K562 (cell line): Measurements from ENCODE around the gene HSBP1L1. TPM values are rescaled to one million over a fixed set of nuclear protein-coding genes. Genes with fewer than 3 reads are reported as not detected.

Source experiments
- ATAC-seq: fragments of 200-7000 bp; cut with Tn5 transposase; 3 replicates; pipeline ENCODE4 v1.9.1; 2020; ENCODE audit warnings: moderate library complexity
- BruUV-seq: library from RNA; stranded (reverse); fragments of 400-500 nt; replicated peaks from 2 replicates; lab custom pipeline; 2021; lab: Mats Ljungman, UMichigan
- CTCF ChIA-PET: fragments of 300-600 bp; formaldehyde crosslinking; extraction: SDS; loops from one replicate; lab custom pipeline; 2021; ENCODE audit warnings: low intra/inter-chr PET ratio; lab: Yijun Ruan, JAX
- POLR2A ChIA-PET: fragments of 300-600, 350-650 bp; sonication (Branson Sonifier 250); formaldehyde crosslinking; extraction: SDS; loops from one replicate; lab custom pipeline; 2021; ENCODE audit warnings: antibody characterized with exemption, inconsistent platforms; lab: Yijun Ruan, JAX
- DNase-seq, 4 experiments: peaks; one replicate each; pipeline versions ENCODE4 v3.0.0 to v3.0.0-alpha.2; 2011 to 2018; ENCODE audit warnings: low spot score in 3 of 4, mixed read lengths in 3 of 4; ENCODE audit errors: extremely low read depth in 1 of 4
- FAIRE-seq: peaks from 2 replicates; lab custom pipeline; 2011; peaks lifted over from hg19 to GRCh38; lab: Jason Lieb, UNC
- H2AFZ ChIP-seq: 2 replicates; pipeline ENCODE4 v1.6.0; 2011; ENCODE audit warnings: low read depth, low read length, control low read depth, inconsistent platforms
- H3K27ac ChIP-seq: fragments of 200-600 bp; 3 replicates; pipeline ENCODE4 v1.8.0; 2011; ENCODE audit warnings: low read depth, mild to moderate bottlenecking, control low read depth, inconsistent platforms, low read length, moderate library complexity, mixed read lengths; ENCODE audit errors: extremely low read depth
- H3K27me3 ChIP-seq, 2 experiments: fragments of 300-600 bp in 1 of 2; 2 replicates in 1 of 2; 3 replicates in 1 of 2; pipeline versions ENCODE4 v1.6.0 to v1.8.0; 2011; ENCODE audit warnings: inconsistent platforms in 2 of 2, low read length in 2 of 2, mild to moderate bottlenecking in 1 of 2, mixed read lengths in 1 of 2, moderate library complexity in 1 of 2; ENCODE audit not compliant: control insufficient read depth in 2 of 2, insufficient read depth in 2 of 2
- H3K36me3 ChIP-seq: fragments of 300-600 bp; 3 replicates; pipeline ENCODE4 v1.8.0; 2011; ENCODE audit warnings: mild to moderate bottlenecking, low read length, inconsistent platforms; ENCODE audit not compliant: control insufficient read depth, insufficient read depth
- H3K4me1 ChIP-seq, 2 experiments: fragments of 200-600 bp in 1 of 2; replicated peaks in 1 of 2; 2 replicates in 1 of 2; 3 replicates in 1 of 2; pipeline versions ENCODE4 v1.5.1 to v1.8.0; 2011; ENCODE audit warnings: inconsistent platforms in 2 of 2, low read length in 2 of 2, mild to moderate bottlenecking in 1 of 2, mixed read lengths in 1 of 2, moderate library complexity in 1 of 2; ENCODE audit not compliant: control insufficient read depth in 2 of 2, insufficient read depth in 2 of 2
- H3K4me2 ChIP-seq: 2 replicates; pipeline ENCODE4 v1.6.1; 2011; ENCODE audit warnings: low read length, control low read depth, inconsistent platforms, mixed read lengths; ENCODE audit not compliant: insufficient read depth
- H3K4me3 ChIP-seq: fragments of 200-600 bp; sonication (generic), shearing (Covaris generic); 2 replicates; pipeline ENCODE4 v1.5.1; 2016; ENCODE audit warnings: control low read depth, inconsistent platforms
- H3K79me2 ChIP-seq: fragments of 200-600 bp; 3 replicates; pipeline ENCODE4 v1.8.0; 2011; ENCODE audit warnings: low read length, inconsistent platforms; ENCODE audit not compliant: control insufficient read depth, insufficient read depth
- H3K9ac ChIP-seq, 2 experiments: 2 replicates each; pipeline versions ENCODE4 v1.6.0 to v1.6.1; 2011; ENCODE audit warnings: low read depth in 2 of 2, low read length in 2 of 2, control low read depth in 1 of 2, inconsistent platforms in 1 of 2, mild to moderate bottlenecking in 1 of 2, mixed read lengths in 1 of 2; ENCODE audit not compliant: insufficient read depth in 1 of 2
- H3K9me1 ChIP-seq: one replicate; pipeline ENCODE4 v1.6.0; 2011; ENCODE audit warnings: inconsistent platforms, mild to moderate bottlenecking, low read length, moderate library complexity; ENCODE audit not compliant: control insufficient read depth, insufficient read depth
- H3K9me3 ChIP-seq: replicated peaks from 2 replicates; pipeline ENCODE4 v1.5.1; 2011; ENCODE audit warnings: low read depth, low read length, inconsistent platforms; ENCODE audit not compliant: control insufficient read depth, insufficient read depth
- H4K20me1 ChIP-seq: replicated peaks from 2 replicates; pipeline ENCODE4 v1.6.1; 2011; ENCODE audit warnings: low read length, inconsistent platforms, mixed read lengths; ENCODE audit not compliant: control insufficient read depth, insufficient read depth
- BCOR ChIP-seq: fragments of 450-650 bp; IDR thresholded peaks from 2 replicates; pipeline ENCODE4 v1.6.1; 2016
- CBX3 ChIP-seq, 2 experiments: IDR thresholded peaks; 1 replicate in 1 of 2; 2 replicates in 1 of 2; pipeline ENCODE4 v1.6.1; 2012; ENCODE audit warnings: inconsistent platforms in 2 of 2, low read length in 2 of 2, borderline replicate concordance in 1 of 2, control low read depth in 1 of 2
- GATAD2B ChIP-seq: fragments of 450-650 bp; IDR thresholded peaks from 2 replicates; pipeline ENCODE4 v1.6.1; 2017; ENCODE audit warnings: mild to moderate bottlenecking, borderline replicate concordance
- HMG20B ChIP-seq: fragments of 250-450 bp; sonication (Bioruptor Pico); IDR thresholded peaks from 2 replicates; pipeline ENCODE4 v1.5.0; 2021; ENCODE audit warnings: mild to moderate bottlenecking
- MXI1 ChIP-seq: IDR thresholded peaks from 2 replicates; pipeline ENCODE4 v1.6.1; 2011; ENCODE audit warnings: low read depth, mild to moderate bottlenecking, improper control_type of control experiment, low read length
- NFATC3 ChIP-seq: fragments of 450-650 bp; IDR thresholded peaks from 2 replicates; pipeline ENCODE4 v1.6.1; 2017; ENCODE audit warnings: mild to moderate bottlenecking
- NR3C1 ChIP-seq: sonication (generic); formaldehyde crosslinking; IDR thresholded peaks from 2 replicates; pipeline ENCODE4 v1.8.1; 2022; ENCODE audit warnings: missing genetic modification reagents
- PRMT5 ChIP-seq: sonication (generic); formaldehyde crosslinking; IDR thresholded peaks from 2 replicates; pipeline ENCODE4 v1.5.0; 2020; ENCODE audit warnings: missing genetic modification reagents
- RBFOX2 ChIP-seq: fragments of 200-400 bp; formaldehyde crosslinking; IDR thresholded peaks from 2 replicates; pipeline ENCODE4 v1.6.1; 2017; ENCODE audit warnings: low read depth, mild to moderate bottlenecking, low read length, moderate library complexity
- RBM22 ChIP-seq: fragments of 200-400 bp; formaldehyde crosslinking; IDR thresholded peaks from 2 replicates; pipeline ENCODE4 v1.6.1; 2018; ENCODE audit warnings: low read length, low read depth; ENCODE audit not compliant: poor library complexity, severe bottlenecking
- SMC3 ChIP-seq: conservative IDR thresholded peaks from 2 replicates; pipeline ENCODE4 v1.6.1; 2011; ENCODE audit warnings: low read depth, low read length, improper control_type of control experiment; ENCODE audit not compliant: insufficient read depth
- TAF7 ChIP-seq: fragments of 450-650 bp; IDR thresholded peaks from 2 replicates; pipeline ENCODE4 v1.6.1; 2016; ENCODE audit warnings: missing genetic modification characterization, missing compliant biosample characterization
- ZKSCAN3 ChIP-seq: fragments of 250-450 bp; sonication (Bioruptor Pico); IDR thresholded peaks from 2 replicates; pipeline ENCODE4 v1.4.0; 2020
- ZNF24 ChIP-seq: fragments of 450-650 bp; IDR thresholded peaks from 2 replicates; pipeline ENCODE4 v1.6.1; 2016
- ZNF324 ChIP-seq: fragments of 250-450 bp; sonication (Bioruptor Pico); IDR thresholded peaks from 2 replicates; pipeline ENCODE4 v1.4.0; 2020; ENCODE audit warnings: mild to moderate bottlenecking
- ZNF408 ChIP-seq: fragments of 250-450 bp; sonication (Bioruptor Pico); IDR thresholded peaks from 2 replicates; pipeline ENCODE4 v1.4.0; 2020; ENCODE audit warnings: low read depth, mild to moderate bottlenecking, moderate library complexity
- ZNF431 ChIP-seq: sonication (generic); formaldehyde crosslinking; IDR thresholded peaks from 2 replicates; pipeline ENCODE4 v1.8.0; 2022; ENCODE audit warnings: mild to moderate bottlenecking, missing genetic modification reagents
- ZNF77 ChIP-seq: fragments of 250-450 bp; sonication (Bioruptor Pico); IDR thresholded peaks from 2 replicates; pipeline ENCODE4 v1.5.0; 2020
- ZZZ3 ChIP-seq: fragments of 450-650 bp; IDR thresholded peaks from 2 replicates; pipeline ENCODE4 v1.6.1; 2016; ENCODE audit warnings: antibody characterized with exemption, mild to moderate bottlenecking, moderate library complexity
- WGBS: fragments of 100-300 bp; shearing (Covaris generic); methylation state at CpG from one replicate; pipeline ENCODE4 v1.1.6; 2016; ENCODE audit warnings: low coverage, mixed read lengths; ENCODE audit not compliant: insufficient coverage; ENCODE audit errors: missing lambda C conversion rate; 5-methylcytosine and 5-hydroxymethylcytosine counted together
- in situ Hi-C: fragments of 300-500 bp; cut with MboI; formaldehyde crosslinking; loops from 4 replicates; pipeline ENCODE4 v1.15.0; 2018; ENCODE audit warnings: inconsistent platforms, mixed read lengths
- intact Hi-C: fragments of 100-400 bp; cut with micrococcal nuclease; formaldehyde crosslinking; loops from 2 replicates; pipeline ENCODE4 v1.14.2; 2022
- polyA plus RNA-seq, 8 experiments: library from polyadenylated mRNA; depleted of rRNA in 4 of 8; stranded (reverse) in 5 of 8; unstranded in 3 of 8; fragments of >200 nt; fragmentation: Nextera tagmentation in 2 of 8; fragmentation: Illumina TruSeq in 1 of 8; extraction: Ambion mirVana in 2 of 8; extraction: Trizol in 1 of 8; gene quantifications; 2 replicates each; pipeline versions ENCODE4 v1.2.1 to v1.2.3, GENCODE V29; 2011 to 2014; ENCODE audit warnings: inconsistent platforms in 1 of 8, missing spikeins in 1 of 8
- total RNA-seq, 7 experiments: library from RNA; depleted of rRNA in 6 of 7; stranded (reverse); fragments of >200 nt in 6 of 7; fragmentation: Illumina TruSeq in 2 of 7; extraction: Trizol in 2 of 7; gene quantifications; 2 replicates each; pipeline versions ENCODE4 v1.2.1 to v1.2.3, GENCODE V29; 2011 to 2021; ENCODE audit warnings: low replicate concordance in 1 of 7
- TF ChIP-seq, protein P1 (sequence below), 2 experiments: fragments of 450-650 bp; conservative IDR thresholded peaks; 2 replicates each; pipeline ENCODE4 v1.6.1; 2017; ENCODE audit warnings: mild to moderate bottlenecking in 2 of 2, moderate library complexity in 2 of 2

Gene HSBP1L1
- total and polyA plus RNA-seq, 9 of the 15 experiments (the other 6 are each of a cell fraction or from before 2014, with no cell fraction given): 0.24 to 0.36 TPM; not detected in 7

DNA sequence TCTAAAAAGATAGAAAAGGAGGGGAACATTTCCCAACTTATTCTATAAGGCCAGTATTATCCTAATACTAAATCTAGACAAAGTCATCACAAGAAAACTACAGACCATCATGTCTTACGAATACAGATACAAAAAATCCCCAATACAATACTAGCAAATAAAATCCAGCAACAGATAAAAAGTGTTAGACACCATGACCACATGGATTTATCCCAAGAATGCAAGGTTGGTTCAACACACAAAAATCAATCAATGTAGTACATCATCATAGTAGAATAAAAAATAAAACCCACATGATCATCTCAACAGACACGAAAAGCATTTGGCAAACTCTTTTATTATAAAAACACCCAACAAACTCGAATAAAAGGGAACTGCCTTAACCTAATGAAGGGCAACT, 31.5 kb upstream of the HSBP1L1 start:
- Histone ChIP-seq H3K36me3 (peaks cover 3% of the 10 kb centered on the region; the same call in 1 of the 3 replicates), H3K79me2 (no peaks in the 10 kb centered on the region)

DNA sequence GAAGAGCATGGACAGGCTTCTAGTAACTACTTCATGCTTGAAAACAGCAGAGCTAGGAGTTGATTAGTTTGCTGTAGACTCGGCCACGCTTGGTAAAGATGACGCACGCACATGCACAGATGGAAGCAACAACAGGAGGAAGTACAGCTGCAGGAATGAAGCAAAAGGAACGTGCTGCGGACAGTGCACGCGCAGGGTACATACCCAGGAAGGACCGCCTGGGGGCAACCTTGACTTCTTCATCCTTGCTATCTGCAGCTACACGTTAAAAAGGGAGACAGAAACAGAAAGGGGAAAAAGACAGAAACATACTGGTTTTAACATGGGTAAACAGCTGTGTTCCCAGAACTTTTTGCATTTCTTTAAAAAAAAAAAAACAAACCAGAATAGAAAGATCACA, 30.7 kb upstream of the HSBP1L1 start:
- H3K9me1 ChIP-seq: no peaks in the 10 kb centered on the region
- intact Hi-C loops (no loop called here), in situ Hi-C loops (no loop called here)
- H3K27me3 ChIP-seq: no peaks in the 10 kb centered on the region
- no peaks in the 10 kb centered on the region for H3K79me2 ChIP-seq
- ATAC-seq (no peak), DNase-seq (no peak), FAIRE-seq (no peak)
- H3K9ac ChIP-seq: no peak overlapping the region
- CTCF ChIA-PET: no interaction called here
- BruUV-seq: no TSS peak
- no peaks in the 10 kb centered on the region; a peak in 1 of 5 replicates for H3K4me1 ChIP-seq
- peaks cover 3% of the 10 kb centered on the region; the same call in 1 of the 3 replicates for H3K36me3 ChIP-seq
- no peak overlapping the region for H2AFZ ChIP-seq
- POLR2A ChIA-PET: no interaction called here
- H3K9me3 ChIP-seq: peaks cover 6% of the 10 kb centered on the region; the same call in 1 of the 2 replicates
- no peaks in the 10 kb centered on the region for H4K20me1 ChIP-seq
- H3K27ac ChIP-seq: no peak overlapping the region
- WGBS: 76% methylated on average over 7 of the region's 10 CpGs
- no peak overlapping the region for H3K4me3 ChIP-seq
- H3K4me2 ChIP-seq: no peak overlapping the region
- TF ChIP-seq PRMT5 (CRISPR knock-in tag): no peak
- TF ChIP-seq HMG20B (CRISPR knock-in tag): no peak
- no peak for TF ChIP-seq ZNF24
- TF ChIP-seq ZNF77 (CRISPR knock-in tag): no peak
- no peak for TF ChIP-seq ZNF408
- no peak for TF ChIP-seq ZZZ3
- no peak for TF ChIP-seq RBM22
- TF ChIP-seq BCOR: no peak
- TF ChIP-seq NFATC3: no peak
- no peak for TF ChIP-seq NR3C1 (CRISPR knock-in tag)
- TF ChIP-seq ZKSCAN3 (CRISPR knock-in tag): no peak
- TF ChIP-seq, protein P1, sequence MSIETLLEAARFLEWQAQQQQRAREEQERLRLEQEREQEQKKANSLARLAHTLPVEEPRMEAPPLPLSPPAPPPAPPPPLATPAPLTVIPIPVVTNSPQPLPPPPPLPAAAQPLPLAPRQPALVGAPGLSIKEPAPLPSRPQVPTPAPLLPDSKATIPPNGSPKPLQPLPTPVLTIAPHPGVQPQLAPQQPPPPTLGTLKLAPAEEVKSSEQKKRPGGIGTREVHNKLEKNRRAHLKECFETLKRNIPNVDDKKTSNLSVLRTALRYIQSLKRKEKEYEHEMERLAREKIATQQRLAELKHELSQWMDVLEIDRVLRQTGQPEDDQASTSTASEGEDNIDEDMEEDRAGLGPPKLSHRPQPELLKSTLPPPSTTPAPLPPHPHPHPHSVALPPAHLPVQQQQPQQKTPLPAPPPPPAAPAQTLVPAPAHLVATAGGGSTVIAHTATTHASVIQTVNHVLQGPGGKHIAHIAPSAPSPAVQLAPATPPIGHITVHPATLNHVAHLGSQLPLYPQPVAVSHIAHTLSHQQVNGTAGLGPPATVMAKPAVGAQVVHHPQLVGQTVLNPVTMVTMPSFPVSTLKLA (conservative IDR thresholded peaks at IDR 0.05): no peak
- TF ChIP-seq RBFOX2: no peak
- TF ChIP-seq TAF7: no peak
- TF ChIP-seq GATAD2B: no peak

More for the DNA sequence above, 31.5 kb upstream of the HSBP1L1 start:
- TF ChIP-seq ZNF324 (CRISPR knock-in tag): peak; percentile 94
- no peak for TF ChIP-seq ZNF431 (CRISPR knock-in tag)
- no peak for TF ChIP-seq MXI1
- peak in 1 of 2 experiments; percentile 44; a peak in 1 of 3 replicates for TF ChIP-seq CBX3 (IDR thresholded peaks at IDR 0.05; ENCODE audit: borderline replicate concordance in 1 of 2, low read length in 2 of 2)
- no peak for TF ChIP-seq SMC3
- POLR2A ChIA-PET: no interaction called here
- FAIRE-seq (no peak), ATAC-seq (no peak), DNase-seq (no peak)
- BruUV-seq: no TSS peak
- H3K9me1 ChIP-seq: no peaks in the 10 kb centered on the region
- no peaks in the 10 kb centered on the region for H4K20me1 ChIP-seq
- H3K9ac ChIP-seq: no peak overlapping the region
- H3K27ac ChIP-seq: no peak overlapping the region
- WGBS: 13% methylated on average over 3 of the region's 3 CpGs
- no peak overlapping the region for H3K4me2 ChIP-seq
- no peak overlapping the region for H2AFZ ChIP-seq
- CTCF ChIA-PET: no interaction called here
- intact Hi-C loops: no loop called here
- in situ Hi-C loops: no loop called here
- no peaks in the 10 kb centered on the region; a peak in 1 of 5 replicates for H3K4me1 ChIP-seq
- H3K9me3 ChIP-seq: peaks cover 6% of the 10 kb centered on the region; the same call in 1 of the 2 replicates
- H3K27me3 ChIP-seq: no peaks in the 10 kb centered on the region
- H3K4me3 ChIP-seq: no peak overlapping the region
